Aorta (tissue), 4 donors: Measurements from ENCODE around the gene POMT1. TPM values are rescaled to one million over a fixed set of nuclear protein-coding genes. Genes with fewer than 3 reads are reported as not detected.

Source experiments
- polyA plus RNA-seq, 2 donors: library from polyadenylated mRNA; stranded (reverse); fragments of 200-250 nt; gene quantifications; one replicate each; pipeline ENCODE4 v1.2.3, GENCODE V29; 2013
- total RNA-seq, 2 donors: library from RNA; stranded (reverse); fragmentation: NEBNext Ultra II Directional; extraction: Animal tissue kit (Norgen Biotek cat#: 25700); gene quantifications; one replicate each; pipeline ENCODE4 v1.2.1, GENCODE V29; 2021
- donor health status: healthy with polysubstance abuse.
- donor health status: Bipolar disorder and iron deficiency.
- donor health status: DM: no; HTN: no; CAD: no.
- donor health status: DM: yes; HTN: yes; CAD: no.

The POMT1 gene
- total and polyA plus RNA-seq, 4 donors: 10.0 to 97.0 (median 27.5) TPM

Other genes starting within 250 kb of the POMT1 start
- 1 to 10 TPM; 4.0 to 6.3 TPM for gene FAM78A, start 226.4 kb upstream of the POMT1 start, total RNA-seq
- 1 to 10 TPM in 1 of 2 donors, under 1 TPM in 1; 0.59 to 2.0 TPM for gene FAM78A, start 226.4 kb upstream of the POMT1 start, polyA plus RNA-seq
- 1 to 10 TPM; 6.6 to 9.5 TPM for gene PLPP7, start 213.2 kb upstream of the POMT1 start, total RNA-seq
- 10 to 100 TPM in 1 of 2 donors, 1 to 10 TPM in 1; 5.6 to 11.1 TPM for gene PLPP7, start 213.2 kb upstream of the POMT1 start, polyA plus RNA-seq
- 100 to 1,000 TPM; 200 to 263 TPM for gene PRRC2B, start 108.8 kb upstream of the POMT1 start, total RNA-seq
- gene PRRC2B, start 108.8 kb upstream of the POMT1 start, polyA plus RNA-seq: 10 to 100 TPM; 23.9 to 50.8 TPM
- 10 to 100 TPM; 24.5 to 28.3 TPM for gene UCK1, start 28.3 kb downstream of the POMT1 start, total RNA-seq
- 10 to 100 TPM; 35.7 to 45.7 TPM for gene UCK1, start 28.3 kb downstream of the POMT1 start, polyA plus RNA-seq
- not detected for gene PRRT1B, start 42.6 kb downstream of the POMT1 start, total RNA-seq
- not detected for gene PRRT1B, start 42.6 kb downstream of the POMT1 start, polyA plus RNA-seq
- 10 to 100 TPM; 85.9 to 93.2 TPM for gene RAPGEF1, start 237.2 kb downstream of the POMT1 start, total RNA-seq
- gene RAPGEF1, start 237.2 kb downstream of the POMT1 start, polyA plus RNA-seq: 10 to 100 TPM; 17.5 to 23.4 TPM